Neural progenitor cell (in vitro differentiated cells): Measurements from ENCODE around the gene FAM118A. TPM values are rescaled to one million over a fixed set of nuclear protein-coding genes. Genes with fewer than 3 reads are reported as not detected.
A peak's percentile ranks its signal among the peaks of the same experiment; 100 is the strongest.

Source experiments
- DNase-seq: peaks from one replicate; pipeline ENCODE4 v3.0.0-alpha.2; 2016; ENCODE audit warnings: low spot score
- H2AFZ ChIP-seq: fragments of 200-600 bp; sonication (generic); replicated peaks from 2 replicates; pipeline ENCODE4 v1.6.1; 2016; ENCODE audit warnings: antibody characterized with exemption
- H3F3A ChIP-seq: fragments of 200-600 bp; sonication (generic); 2 replicates; pipeline ENCODE4 v1.6.1; 2016; ENCODE audit warnings: antibody characterized with exemption, low read depth
- H3K27ac ChIP-seq: fragments of 200-600 bp; sonication (generic); 2 replicates; pipeline ENCODE4 v1.5.1; 2016; ENCODE audit warnings: mild to moderate bottlenecking
- H3K27me3 ChIP-seq: fragments of 200-600 bp; sonication (generic); 2 replicates; pipeline ENCODE4 v1.6.1; 2016; ENCODE audit warnings: mild to moderate bottlenecking, moderate library complexity
- H3K36me3 ChIP-seq: fragments of 200-600 bp; sonication (generic); 2 replicates; pipeline ENCODE4 v1.5.1; 2016
- H3K4me1 ChIP-seq: fragments of 200-600 bp; sonication (generic); 2 replicates; pipeline ENCODE4 v1.6.1; 2016; ENCODE audit warnings: mixed run types
- H3K4me2 ChIP-seq: fragments of 200-600 bp; sonication (generic); 2 replicates; pipeline ENCODE4 v1.6.1; 2016
- H3K4me3 ChIP-seq: fragments of 200-600 bp; sonication (generic); 2 replicates; pipeline ENCODE4 v1.5.1; 2016
- H3K79me2 ChIP-seq: fragments of 200-600 bp; sonication (generic); 2 replicates; pipeline ENCODE4 v1.6.1; 2016; ENCODE audit warnings: low read depth
- H3K9ac ChIP-seq: fragments of 200-600 bp; sonication (generic); 2 replicates; pipeline ENCODE4 v1.6.1; 2016
- H3K9me3 ChIP-seq: fragments of 200-600 bp; sonication (generic); 2 replicates; pipeline ENCODE4 v1.5.1; 2016; ENCODE audit warnings: low read depth
- H4K20me1 ChIP-seq: fragments of 200-600 bp; sonication (generic); 2 replicates; pipeline ENCODE4 v1.6.1; 2016; ENCODE audit warnings: low read depth
- H3K27ac Mint-ChIP-seq: 3 replicates; pipeline ENCODE4 v1.8.0; 2021; ENCODE audit warnings: mixed read lengths
- H3K27me3 Mint-ChIP-seq: 2 replicates; pipeline ENCODE4 v1.8.0; 2022; ENCODE audit warnings: low read depth, mild to moderate bottlenecking, inconsistent platforms, moderate library complexity, mixed read lengths; ENCODE audit not compliant: insufficient read depth
- H3K36me3 Mint-ChIP-seq: 3 replicates; pipeline ENCODE4 v1.8.0; 2021; ENCODE audit warnings: mixed read lengths
- H3K4me1 Mint-ChIP-seq: 3 replicates; pipeline ENCODE4 v1.8.0; 2021; ENCODE audit warnings: mixed read lengths
- H3K4me3 Mint-ChIP-seq: 3 replicates; pipeline ENCODE4 v1.8.0; 2021; ENCODE audit warnings: mild to moderate bottlenecking, moderate library complexity, mixed read lengths
- H3K9me3 Mint-ChIP-seq: 3 replicates; pipeline ENCODE4 v1.8.0; 2020; ENCODE audit warnings: mixed read lengths
- CTCF ChIP-seq: fragments of 200-600 bp; sonication (generic); IDR thresholded peaks from 2 replicates; pipeline ENCODE4 v1.5.1; 2017; ENCODE audit warnings: antibody characterized with exemption, mild to moderate bottlenecking
- EZH2 ChIP-seq: fragments of 200-600 bp; sonication (generic); IDR thresholded peaks from 2 replicates; pipeline ENCODE4 v1.6.1; 2017; ENCODE audit warnings: antibody characterized with exemption, mild to moderate bottlenecking, moderate library complexity
- EZH2phosphoT487 ChIP-seq: fragments of 200-600 bp; sonication (generic); IDR thresholded peaks from 2 replicates; pipeline ENCODE4 v1.6.1; 2017; ENCODE audit warnings: antibody characterized with exemption
- total RNA-seq: library from RNA; depleted of rRNA; stranded (reverse); fragments of >200 nt; gene quantifications from 2 replicates; pipeline ENCODE4 v1.2.3, GENCODE V29; 2015; ENCODE audit warnings: low replicate concordance

The FAM118A gene
- total RNA-seq, 1 donor from 2014 or later = 75.1 TPM

GRCh38 chr22:45298934-45299505 lies 10.7 kb upstream of the FAM118A start:
- no peaks in the 10 kb centered on the region for H3K36me3 Mint-ChIP-seq
- Histone ChIP-seq H3K36me3 (no peaks in the 10 kb centered on the region), H3K9me3 (no peaks in the 10 kb centered on the region), H3K27me3 (no peaks in the 10 kb centered on the region), H3K4me1 (peaks cover 7% of the 10 kb centered on the region), H3K4me2 (no peak overlapping the region), H3F3A (no peaks in the 10 kb centered on the region), H4K20me1 (no peaks in the 10 kb centered on the region), H3K27ac (no peak overlapping the region), H2AFZ (peak overlapping the region; percentile 29), H3K9ac (no peak overlapping the region), H3K79me2 (no peaks in the 10 kb centered on the region), H3K4me3 (no peak overlapping the region)
- no peaks in the 10 kb centered on the region for H3K9me3 Mint-ChIP-seq
- TF ChIP-seq EZH2 = no peak
- TF ChIP-seq CTCF = no peak
- TF ChIP-seq EZH2phosphoT487 = no peak
- no peak overlapping the region for H3K27ac Mint-ChIP-seq
- no peak overlapping the region for H3K4me3 Mint-ChIP-seq
- peaks cover 10% of the 10 kb centered on the region for H3K4me1 Mint-ChIP-seq
- DNase-seq = no peak
- H3K27me3 Mint-ChIP-seq = peaks cover 7% of the 10 kb centered on the region

GRCh38 chr22:45302751-45303150 lies 7.0 kb upstream of the FAM118A start:
- no peak overlapping the region for H3K4me2 ChIP-seq
- no peak overlapping the region for H3K27ac ChIP-seq
- no peak overlapping the region for H2AFZ ChIP-seq
- Mint-ChIP-seq H3K27ac (no peak overlapping the region), H3K4me3 (no peak overlapping the region), H3K27me3 (peaks cover 2% of the 10 kb centered on the region), H3K4me1 (peaks cover 10% of the 10 kb centered on the region), H3K36me3 (no peaks in the 10 kb centered on the region), H3K9me3 (no peaks in the 10 kb centered on the region)
- H3K9me3 ChIP-seq = no peaks in the 10 kb centered on the region
- H4K20me1 ChIP-seq = no peaks in the 10 kb centered on the region
- H3K4me3 ChIP-seq = no peak overlapping the region
- no peak overlapping the region for H3K9ac ChIP-seq
- DNase-seq = no peak
- H3K79me2 ChIP-seq = no peaks in the 10 kb centered on the region
- no peaks in the 10 kb centered on the region for H3K27me3 ChIP-seq
- no peak for TF ChIP-seq CTCF
- no peaks in the 10 kb centered on the region for H3F3A ChIP-seq
- H3K4me1 ChIP-seq = peaks cover 7% of the 10 kb centered on the region
- H3K36me3 ChIP-seq = no peaks in the 10 kb centered on the region

- Mint-ChIP-seq H3K36me3 (no peaks in the 10 kb centered on the region), H3K27me3 (peaks cover 2% of the 10 kb centered on the region), H3K9me3 (no peaks in the 10 kb centered on the region), H3K4me1 (peaks cover 10% of the 10 kb centered on the region), H3K4me3 (no peak overlapping the region), H3K27ac (no peak overlapping the region)
- Histone ChIP-seq H3K27me3 (no peaks in the 10 kb centered on the region), H2AFZ (no peak overlapping the region), H3K36me3 (no peaks in the 10 kb centered on the region), H3K4me3 (no peak overlapping the region), H4K20me1 (no peaks in the 10 kb centered on the region), H3K79me2 (no peaks in the 10 kb centered on the region), H3K4me1 (peaks cover 7% of the 10 kb centered on the region), H3K27ac (no peak overlapping the region), H3K9me3 (no peaks in the 10 kb centered on the region), H3K4me2 (no peak overlapping the region), H3F3A (no peaks in the 10 kb centered on the region), H3K9ac (no peak overlapping the region)
- TF ChIP-seq EZH2phosphoT487 = no peak
- no peak for TF ChIP-seq EZH2
- no peak for TF ChIP-seq CTCF
- DNase-seq = no peak
These were observed 6.6 kb upstream of the FAM118A start for GRCh38 chr22:45303181-45303580.
